ENCODE data around the gene UNC79.

The UNC79 gene

GRCh38 chr14:93643676-93644075, 212.9 kb downstream of the UNC79 start:
- TF ChIP-seq TAF1 (IDR thresholded peaks at IDR 0.05; ENCODE audit: borderline replicate concordance, insufficient read depth, low read length) = no peak
- TF ChIP-seq FOXP2 (optimal IDR thresholded peaks at IDR 0.05; ENCODE audit: borderline replicate concordance, extremely low read depth, extremely low read length, insufficient read depth) = no peak
- no peak for TF ChIP-seq SIN3A (IDR thresholded peaks at IDR 0.05; ENCODE audit: borderline replicate concordance, insufficient read depth, low read length)
- TF ChIP-seq, protein P1, sequence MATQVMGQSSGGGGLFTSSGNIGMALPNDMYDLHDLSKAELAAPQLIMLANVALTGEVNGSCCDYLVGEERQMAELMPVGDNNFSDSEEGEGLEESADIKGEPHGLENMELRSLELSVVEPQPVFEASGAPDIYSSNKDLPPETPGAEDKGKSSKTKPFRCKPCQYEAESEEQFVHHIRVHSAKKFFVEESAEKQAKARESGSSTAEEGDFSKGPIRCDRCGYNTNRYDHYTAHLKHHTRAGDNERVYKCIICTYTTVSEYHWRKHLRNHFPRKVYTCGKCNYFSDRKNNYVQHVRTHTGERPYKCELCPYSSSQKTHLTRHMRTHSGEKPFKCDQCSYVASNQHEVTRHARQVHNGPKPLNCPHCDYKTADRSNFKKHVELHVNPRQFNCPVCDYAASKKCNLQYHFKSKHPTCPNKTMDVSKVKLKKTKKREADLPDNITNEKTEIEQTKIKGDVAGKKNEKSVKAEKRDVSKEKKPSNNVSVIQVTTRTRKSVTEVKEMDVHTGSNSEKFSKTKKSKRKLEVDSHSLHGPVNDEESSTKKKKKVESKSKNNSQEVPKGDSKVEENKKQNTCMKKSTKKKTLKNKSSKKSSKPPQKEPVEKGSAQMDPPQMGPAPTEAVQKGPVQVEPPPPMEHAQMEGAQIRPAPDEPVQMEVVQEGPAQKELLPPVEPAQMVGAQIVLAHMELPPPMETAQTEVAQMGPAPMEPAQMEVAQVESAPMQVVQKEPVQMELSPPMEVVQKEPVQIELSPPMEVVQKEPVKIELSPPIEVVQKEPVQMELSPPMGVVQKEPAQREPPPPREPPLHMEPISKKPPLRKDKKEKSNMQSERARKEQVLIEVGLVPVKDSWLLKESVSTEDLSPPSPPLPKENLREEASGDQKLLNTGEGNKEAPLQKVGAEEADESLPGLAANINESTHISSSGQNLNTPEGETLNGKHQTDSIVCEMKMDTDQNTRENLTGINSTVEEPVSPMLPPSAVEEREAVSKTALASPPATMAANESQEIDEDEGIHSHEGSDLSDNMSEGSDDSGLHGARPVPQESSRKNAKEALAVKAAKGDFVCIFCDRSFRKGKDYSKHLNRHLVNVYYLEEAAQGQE (IDR thresholded peaks at IDR 0.05; ENCODE audit: insufficient read depth in 1 of 2, low read depth in 2 of 2, low read length in 2 of 2) = no peak
- no peak for TF ChIP-seq POLR2AphosphoS5 (IDR thresholded peaks at IDR 0.05; ENCODE audit: low read depth, low read length)

GRCh38 chr14:93645200-93645599, 214.5 kb downstream of the UNC79 start:
- TF ChIP-seq, protein P1 (IDR thresholded peaks at IDR 0.05; ENCODE audit: insufficient read depth in 1 of 2, low read depth in 2 of 2, low read length in 2 of 2) = no peak
- TF ChIP-seq SIN3A (IDR thresholded peaks at IDR 0.05; ENCODE audit: borderline replicate concordance, insufficient read depth, low read length) = no peak
- no peak for TF ChIP-seq POLR2AphosphoS5 (IDR thresholded peaks at IDR 0.05; ENCODE audit: low read depth, low read length)
- TF ChIP-seq TAF1 (IDR thresholded peaks at IDR 0.05; ENCODE audit: borderline replicate concordance, insufficient read depth, low read length) = no peak
- TF ChIP-seq FOXP2 (optimal IDR thresholded peaks at IDR 0.05; ENCODE audit: borderline replicate concordance, extremely low read depth, extremely low read length, insufficient read depth) = no peak

GRCh38 chr14:93648440-93649168, 217.9 kb downstream of the UNC79 start:
- TF ChIP-seq SIN3A (IDR thresholded peaks at IDR 0.05; ENCODE audit: borderline replicate concordance, insufficient read depth, low read length) (no peak), POLR2AphosphoS5 (IDR thresholded peaks at IDR 0.05; ENCODE audit: low read depth, low read length) (no peak)
- TF ChIP-seq, protein P1 (IDR thresholded peaks at IDR 0.05; ENCODE audit: insufficient read depth in 1 of 2, low read depth in 2 of 2, low read length in 2 of 2) = no peak

DNA sequence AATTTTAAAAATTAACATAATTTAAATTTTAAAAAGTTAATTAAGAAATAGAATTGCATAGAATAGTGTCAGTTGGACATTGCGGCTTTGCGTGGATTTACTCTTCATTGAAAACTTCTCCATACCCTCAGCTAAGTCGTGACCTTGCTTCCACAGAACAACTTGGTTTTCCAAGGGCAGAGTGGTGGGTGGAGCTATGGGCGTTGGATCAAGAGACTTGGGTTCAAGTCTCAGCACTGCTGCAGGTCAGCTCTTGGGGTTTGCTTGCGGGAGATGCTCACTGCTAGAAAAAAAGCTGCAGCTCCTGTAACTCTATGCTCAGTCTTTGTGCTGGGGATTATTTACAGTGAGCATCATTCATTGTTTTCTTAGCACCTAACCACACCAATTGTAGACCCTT, 223.9 kb downstream of the UNC79 start:
- no peak for TF ChIP-seq SIN3A (IDR thresholded peaks at IDR 0.05; ENCODE audit: borderline replicate concordance, insufficient read depth, low read length)
- no peak for TF ChIP-seq FOXP2 (optimal IDR thresholded peaks at IDR 0.05; ENCODE audit: borderline replicate concordance, extremely low read depth, extremely low read length, insufficient read depth)
- TF ChIP-seq TAF1 (IDR thresholded peaks at IDR 0.05; ENCODE audit: borderline replicate concordance, insufficient read depth, low read length) = no peak
- TF ChIP-seq POLR2AphosphoS5 (IDR thresholded peaks at IDR 0.05; ENCODE audit: low read depth, low read length) = no peak
- TF ChIP-seq, protein P1 (IDR thresholded peaks at IDR 0.05; ENCODE audit: insufficient read depth in 1 of 2, low read depth in 2 of 2, low read length in 2 of 2) = no peak

Data from PFSK-1 (cell line).